ENCODE results near the gene TSPO2.
A peak's percentile ranks its signal among the peaks of the same experiment; 100 is the strongest.

The TSPO2 gene

GRCh38 chr6:41027799-41028560 lies 14.3 kb upstream of the TSPO2 start:
- DNase-seq, result peak; percentile 63

GRCh38 chr6:41028561-41029412 lies 13.5 kb upstream of the TSPO2 start:
- no peak for DNase-seq

- no peak for DNase-seq
Measured at GRCh38 chr6:41032830-41033229, 9.4 kb upstream of the TSPO2 start.

GRCh38 chr6:41033776-41034175 lies 8.5 kb upstream of the TSPO2 start:
- DNase-seq, result no peak

GRCh38 chr6:41036186-41036585 lies 6.1 kb upstream of the TSPO2 start:
- DNase-seq, result no peak

- DNase-seq, result no peak
Measured at GRCh38 chr6:41036601-41037000, 5.7 kb upstream of the TSPO2 start.

- no peak for DNase-seq
Measured at GRCh38 chr6:41037107-41037900, 5.0 kb upstream of the TSPO2 start.

GRCh38 chr6:41038205-41038604 lies 4.1 kb upstream of the TSPO2 start:
- DNase-seq, result no peak

- DNase-seq, result peak; percentile 30
Measured at GRCh38 chr6:41039060-41039998, 2.9 kb upstream of the TSPO2 start, which contains the start of gene UNC5CL. TSS of gene UNC5CL (minus strand) at chr6:41039221. CDS start at chr6:41035074, 4,147 bp downstream.

GRCh38 chr6:41040101-41040939 lies 1.9 kb upstream of the TSPO2 start:
- no peak for DNase-seq

GRCh38 chr6:41040940-41041536 lies 1.2 kb upstream of the TSPO2 start:
- no peak for DNase-seq

GRCh38 chr6:41043151-41043550 lies 884 bp downstream of the TSPO2 start:
- no peak for DNase-seq

GRCh38 chr6:41045664-41046063 lies 3.4 kb downstream of the TSPO2 start:
- DNase-seq, result no peak

- no peak for DNase-seq
Measured at GRCh38 chr6:41046084-41046483, 3.8 kb downstream of the TSPO2 start.

GRCh38 chr6:41047306-41047705 lies 5.0 kb downstream of the TSPO2 start:
- DNase-seq, result no peak

- no peak for DNase-seq
Measured at GRCh38 chr6:41047745-41048732, 5.8 kb downstream of the TSPO2 start.

GRCh38 chr6:41049521-41049920 lies 7.3 kb downstream of the TSPO2 start:
- no peak for DNase-seq

GRCh38 chr6:41049955-41050354 lies 7.7 kb downstream of the TSPO2 start:
- no peak for DNase-seq

- no peak for DNase-seq
Measured at GRCh38 chr6:41050536-41050935, 8.3 kb downstream of the TSPO2 start.
